GM23248 (cell line): ENCODE results near the gene FAT2. TPM values are rescaled to one million over a fixed set of nuclear protein-coding genes. Genes with fewer than 3 reads are reported as not detected.

Experiments used
- DNase-seq: peaks from one replicate; pipeline ENCODE4 v3.0.0-alpha.2; 2015
- H2AFZ ChIP-seq: fragments of 200-600 bp; sonication (generic); 2 replicates; pipeline ENCODE4 v1.6.1; 2016; ENCODE audit warnings: antibody characterized with exemption
- H3F3A ChIP-seq: fragments of 200-600 bp; sonication (generic); 2 replicates; pipeline ENCODE4 v1.6.1; 2016; ENCODE audit warnings: mild to moderate bottlenecking, antibody characterized with exemption, mixed run types; ENCODE audit not compliant: insufficient read depth
- H3K27ac ChIP-seq: fragments of 200-600 bp; sonication (generic); 2 replicates; pipeline ENCODE4 v1.5.1; 2016; ENCODE audit warnings: mild to moderate bottlenecking
- H3K27me3 ChIP-seq: fragments of 200-600 bp; sonication (generic); replicated peaks from 2 replicates; pipeline ENCODE4 v1.6.1; 2016; ENCODE audit warnings: mild to moderate bottlenecking; ENCODE audit not compliant: insufficient read depth
- H3K36me3 ChIP-seq: fragments of 200-600 bp; sonication (generic); 2 replicates; pipeline ENCODE4 v1.6.1; 2016; ENCODE audit warnings: low read depth, mild to moderate bottlenecking
- H3K4me1 ChIP-seq: fragments of 200-600 bp; sonication (generic); 2 replicates; pipeline ENCODE4 v1.6.1; 2016; ENCODE audit warnings: mild to moderate bottlenecking; ENCODE audit not compliant: insufficient read depth
- H3K4me2 ChIP-seq: fragments of 200-600 bp; sonication (generic); one replicate; pipeline ENCODE4 v1.6.1; 2016; ENCODE audit warnings: mild to moderate bottlenecking; ENCODE audit not compliant: unreplicated experiment
- H3K4me3 ChIP-seq: fragments of 200-600 bp; sonication (generic); 2 replicates; pipeline ENCODE4 v1.5.1; 2016; ENCODE audit warnings: mild to moderate bottlenecking
- H3K79me2 ChIP-seq: fragments of 200-600 bp; sonication (generic); 2 replicates; pipeline ENCODE4 v1.6.1; 2016; ENCODE audit warnings: mild to moderate bottlenecking; ENCODE audit not compliant: insufficient read depth
- H3K9ac ChIP-seq: fragments of 200-600 bp; sonication (generic); 2 replicates; pipeline ENCODE4 v1.6.1; 2016; ENCODE audit warnings: mild to moderate bottlenecking
- H3K9me2 ChIP-seq: fragments of 200-600 bp; sonication (generic); 2 replicates; pipeline ENCODE4 v1.6.1; 2016; ENCODE audit warnings: mixed run types, mild to moderate bottlenecking, moderate library complexity; ENCODE audit not compliant: insufficient read depth
- H3K9me3 ChIP-seq: fragments of 200-600 bp; sonication (generic); one replicate; pipeline ENCODE4 v1.6.1; 2017; ENCODE audit warnings: low read depth
- H4K20me1 ChIP-seq: fragments of 200-600 bp; sonication (generic); 2 replicates; pipeline ENCODE4 v1.6.0; 2016; ENCODE audit not compliant: insufficient read depth
- EZH2 ChIP-seq: fragments of 200-600 bp; sonication (generic); IDR thresholded peaks from 2 replicates; pipeline ENCODE4 v1.6.1; 2018; ENCODE audit warnings: antibody characterized with exemption, mild to moderate bottlenecking; ENCODE audit not compliant: insufficient read depth, poor library complexity, severe bottlenecking
- EZH2phosphoT487 ChIP-seq: fragments of 200-600 bp; sonication (generic); IDR thresholded peaks from 2 replicates; pipeline ENCODE4 v1.6.1; 2018; ENCODE audit warnings: antibody characterized with exemption, moderate library complexity, mild to moderate bottlenecking, low read depth; ENCODE audit not compliant: insufficient read depth
- WGBS, 2 experiments: methylation state at CpG; one replicate each; pipeline ENCODE4 v1.1.6; 2015 to 2017; ENCODE audit warnings: low lambda C conversion rate in 2 of 2, low coverage in 1 of 2; ENCODE audit errors: missing lambda C conversion rate in 2 of 2; 5-methylcytosine and 5-hydroxymethylcytosine counted together
- in situ Hi-C: fragments of 300-500 bp; cut with MboI; formaldehyde crosslinking; loops from 2 replicates; pipeline ENCODE4 v1.15.0; 2020
- polyA plus RNA-seq: library from polyadenylated mRNA; unstranded; fragments of >200 nt; fragmentation: Nextera tagmentation; extraction: Ambion mirVana; gene quantifications from 2 replicates; pipeline ENCODE4 v1.2.1, GENCODE V29; 2016
- total RNA-seq: library from RNA; depleted of rRNA; stranded (reverse); fragments of >200 nt; shearing (Covaris generic); gene quantifications from 2 replicates; pipeline ENCODE4 v1.2.3, GENCODE V29; 2014

Gene FAT2
- total and polyA plus RNA-seq, 2 experiments from 2014 or later = not detected

GRCh38 chr5:151572657-151573368, 18.3 kb downstream of the FAT2 start:
- TF ChIP-seq EZH2 (no peak), EZH2phosphoT487 (no peak)
- WGBS, 2 experiments = 63% methylated on average over 8 of the region's 8 CpGs

GRCh38 chr5:151571270-151572173, 19.6 kb downstream of the FAT2 start:
- WGBS, 2 experiments = 25 to 42% methylated on average over 9 of the region's 9 CpGs
- Histone ChIP-seq H3K4me1 (no peaks in the 10 kb centered on the region), H2AFZ (no peak overlapping the region), H3K9ac (no peak overlapping the region), H3K27me3 (no peaks in the 10 kb centered on the region; the same call in 1 of the 2 replicates), H3K79me2 (no peaks in the 10 kb centered on the region), H3K27ac (no peak overlapping the region), H3K4me2 (no peak overlapping the region), H3K9me3 (no peaks in the 10 kb centered on the region), H4K20me1 (no peaks in the 10 kb centered on the region), H3K36me3 (no peaks in the 10 kb centered on the region), H3K4me3 (no peak overlapping the region), H3K9me2 (no peaks in the 10 kb centered on the region), H3F3A (no peaks in the 10 kb centered on the region)
- in situ Hi-C loops = no loop called here
- TF ChIP-seq EZH2phosphoT487 (no peak), EZH2 (no peak)
- DNase-seq = no peak

More at GRCh38 chr5:151572657-151573368, 18.3 kb downstream of the FAT2 start:
- no peaks in the 10 kb centered on the region for H3K79me2 ChIP-seq
- no peak overlapping the region for H3K4me2 ChIP-seq
- H3K4me1 ChIP-seq = no peaks in the 10 kb centered on the region
- no peak overlapping the region for H2AFZ ChIP-seq
- in situ Hi-C loops = no loop called here
- H3K9me2 ChIP-seq = no peaks in the 10 kb centered on the region
- no peak overlapping the region for H3K27ac ChIP-seq
- no peaks in the 10 kb centered on the region for H3F3A ChIP-seq
- H4K20me1 ChIP-seq = no peaks in the 10 kb centered on the region
- H3K27me3 ChIP-seq = no peaks in the 10 kb centered on the region; the same call in 1 of the 2 replicates
- no peak overlapping the region for H3K9ac ChIP-seq
- no peak for DNase-seq
- H3K4me3 ChIP-seq = no peak overlapping the region
- no peaks in the 10 kb centered on the region for H3K9me3 ChIP-seq
- no peaks in the 10 kb centered on the region for H3K36me3 ChIP-seq

DNA sequence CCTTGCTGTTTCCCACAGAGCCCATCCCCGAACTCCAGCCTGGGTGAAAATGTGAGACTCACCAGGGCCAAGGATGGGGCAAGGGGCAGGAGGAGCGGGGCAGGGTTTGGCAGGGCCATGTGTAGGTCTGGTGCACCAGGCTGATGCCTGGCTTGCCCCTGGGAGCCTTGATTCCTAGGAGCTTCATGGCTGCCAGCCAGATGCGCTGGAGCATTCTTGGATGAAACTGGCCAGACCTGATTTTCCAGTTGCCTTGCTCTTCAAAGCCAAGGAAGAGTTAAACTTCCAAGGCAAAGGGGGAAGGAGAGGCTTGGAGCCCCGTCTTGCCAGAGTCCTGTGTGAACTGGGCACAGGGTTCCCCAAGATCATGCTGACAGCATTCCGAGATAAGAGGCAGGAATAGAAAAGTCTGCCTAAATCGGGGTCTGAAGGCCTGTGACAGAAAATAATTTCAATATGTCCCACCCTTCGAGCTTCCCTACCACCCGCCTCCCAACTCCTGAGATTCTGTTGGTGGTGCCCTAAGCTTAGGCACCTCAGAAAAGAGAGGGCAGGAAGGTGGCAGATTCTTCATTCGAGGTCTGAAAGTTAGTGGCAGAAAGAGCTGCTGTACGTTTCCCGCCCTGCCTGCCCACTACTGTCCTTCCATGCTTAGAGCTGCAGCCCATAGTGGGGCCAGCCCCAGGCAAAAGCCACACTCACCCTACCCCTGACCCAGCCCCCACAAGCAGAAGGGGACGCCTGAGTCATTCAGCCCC, 20.4 kb downstream of the FAT2 start:
- in situ Hi-C loops = no loop called here
- H3K9me3 ChIP-seq = no peaks in the 10 kb centered on the region
- TF ChIP-seq EZH2phosphoT487 (no peak), EZH2 (no peak)
- DNase-seq = no peak
- no peaks in the 10 kb centered on the region for H3K4me1 ChIP-seq
- no peaks in the 10 kb centered on the region for H3K79me2 ChIP-seq
- H4K20me1 ChIP-seq = no peaks in the 10 kb centered on the region
- H3K36me3 ChIP-seq = no peaks in the 10 kb centered on the region
- H3K4me3 ChIP-seq = no peak overlapping the region
- no peak overlapping the region for H3K9ac ChIP-seq
- H3K27ac ChIP-seq = no peak overlapping the region
- no peak overlapping the region for H2AFZ ChIP-seq
- no peak overlapping the region for H3K4me2 ChIP-seq
- no peaks in the 10 kb centered on the region for H3F3A ChIP-seq
- H3K9me2 ChIP-seq = no peaks in the 10 kb centered on the region
- WGBS, 2 experiments = 42 to 50% methylated on average over 12 of the region's 12 CpGs
- no peaks in the 10 kb centered on the region; the same call in 1 of the 2 replicates for H3K27me3 ChIP-seq

DNA sequence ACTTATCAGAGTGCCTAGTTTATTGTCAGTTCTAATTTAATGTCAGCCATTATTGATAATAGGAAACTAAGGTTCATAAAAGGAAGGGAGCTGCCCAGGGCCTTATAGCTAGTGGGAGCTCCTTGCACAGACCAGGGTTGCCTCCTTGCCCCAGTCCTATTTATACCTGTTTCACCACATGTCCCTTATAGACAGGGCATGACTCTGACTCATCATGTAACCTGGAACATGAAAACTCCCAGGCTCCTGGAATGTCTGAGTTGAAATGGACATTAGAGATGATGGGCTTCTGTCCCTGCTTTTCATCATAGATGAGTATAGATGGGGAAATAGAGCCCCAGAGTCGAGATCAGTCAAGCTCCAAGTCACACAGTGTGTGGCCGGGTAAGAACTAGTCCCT, 21.1 kb downstream of the FAT2 start:
- no peak for TF ChIP-seq EZH2phosphoT487
- TF ChIP-seq EZH2 = no peak
- no peaks in the 10 kb centered on the region for H4K20me1 ChIP-seq
- H3K4me2 ChIP-seq = no peak overlapping the region
- H3K9me3 ChIP-seq = no peaks in the 10 kb centered on the region
- H3K27me3 ChIP-seq = no peaks in the 10 kb centered on the region; the same call in 1 of the 2 replicates
- H3K4me1 ChIP-seq = no peaks in the 10 kb centered on the region
- DNase-seq = no peak
- H3K4me3 ChIP-seq = no peak overlapping the region
- no peaks in the 10 kb centered on the region for H3K9me2 ChIP-seq
- no peaks in the 10 kb centered on the region for H3K36me3 ChIP-seq
- H2AFZ ChIP-seq = no peak overlapping the region
- H3K27ac ChIP-seq = no peak overlapping the region
- no peak overlapping the region for H3K9ac ChIP-seq
- H3F3A ChIP-seq = no peaks in the 10 kb centered on the region
- H3K79me2 ChIP-seq = no peaks in the 10 kb centered on the region
- WGBS, 2 experiments = 20 to 22% methylated on average over 2 of the region's 2 CpGs
- in situ Hi-C loops = no loop called here
